NCI-H1048 (cell line): ENCODE measurements around the gene CAMK2N2.
"Not testable (repeated sequence)": the region's sequence is repeated elsewhere in the genome, so short reads cannot be mapped to it uniquely, and the experiment has no call there.

Source experiments
- DNase-seq: peaks from one replicate; lab custom pipeline; 2025; lab: John Stamatoyannopoulos, UW

CAMK2N2 gene

GRCh38 chr3:184272269-184272668 is 10.9 kb upstream of the CAMK2N2 start:
- DNase-seq, result no peak

DNA sequence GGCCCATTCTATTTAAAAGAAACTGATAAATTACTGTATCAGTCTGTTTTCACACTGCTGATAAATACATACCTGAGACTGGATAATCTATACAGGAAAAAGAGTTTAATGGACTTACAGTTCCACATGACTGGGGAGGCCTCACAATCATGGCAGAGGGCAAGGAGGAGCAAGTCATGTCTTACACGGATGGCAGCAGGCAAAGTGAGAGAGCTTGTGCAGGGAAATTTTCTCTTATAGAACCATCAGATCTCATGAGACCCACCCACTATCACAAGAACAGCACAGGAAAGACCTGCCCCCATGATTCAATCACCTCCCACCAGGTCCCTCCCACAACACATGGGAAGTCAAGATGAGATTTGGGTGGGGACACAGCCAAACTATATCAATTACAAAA is 5.9 kb upstream of the CAMK2N2 start:
- DNase-seq, result not testable (repeated sequence)

DNA sequence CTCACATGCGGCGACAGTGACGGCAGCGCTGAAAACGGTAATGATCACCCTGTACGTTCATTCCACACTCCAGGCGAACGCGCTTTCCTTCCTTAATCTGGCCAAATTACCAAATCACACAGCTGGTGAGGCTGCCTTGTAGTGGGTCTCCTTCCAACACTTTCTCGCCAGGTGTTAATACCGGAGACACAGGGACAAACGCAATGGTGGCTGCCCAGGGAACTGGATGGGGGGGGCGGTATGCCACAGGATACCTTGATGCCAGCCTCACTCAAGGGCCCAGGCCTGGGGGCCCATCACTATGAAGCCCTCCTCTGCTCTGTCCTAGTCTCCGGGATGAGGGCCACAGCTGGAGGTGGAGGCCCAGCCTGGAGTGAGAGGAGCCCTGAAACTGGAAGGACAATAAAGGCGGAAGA is 1.4 kb upstream of the CAMK2N2 start:
- DNase-seq, result no peak

- no peak for DNase-seq
These were observed 756 bp upstream of the CAMK2N2 start for GRCh38 chr3:184261854-184262763.

DNA sequence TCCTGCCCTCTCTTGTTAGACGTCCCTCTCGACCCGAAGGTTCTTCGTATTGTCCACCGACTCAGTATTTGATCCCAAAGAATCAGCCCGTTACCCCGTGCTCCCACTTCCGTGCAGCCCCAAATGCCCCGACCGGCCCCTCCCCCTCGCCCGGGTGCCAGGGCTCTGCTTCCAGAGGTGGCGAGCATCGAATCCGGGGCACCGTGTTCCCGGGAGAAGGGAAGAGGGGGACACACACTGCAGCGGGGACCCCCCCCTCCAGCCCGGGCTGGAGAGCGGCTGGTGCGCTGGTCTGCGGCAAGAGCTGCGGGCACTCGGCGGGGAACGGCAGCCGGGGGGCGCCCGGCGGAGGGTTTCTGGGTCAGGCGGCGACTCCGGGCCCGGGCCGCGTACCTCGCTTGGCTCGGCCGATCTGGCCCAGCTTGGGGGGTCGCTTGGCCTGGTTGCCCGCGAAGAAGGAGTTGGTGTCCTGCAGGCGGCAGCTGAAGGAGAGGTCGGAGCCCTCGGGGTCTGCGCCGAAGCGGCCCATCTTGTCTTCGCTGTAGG is 556 bp downstream of the CAMK2N2 start:
- DNase-seq, result no peak

GRCh38 chr3:184259878-184260723 is 1.3 kb downstream of the CAMK2N2 start:
- DNase-seq, result no peak

GRCh38 chr3:184259396-184259877 is 1.9 kb downstream of the CAMK2N2 start:
- no peak for DNase-seq

DNA sequence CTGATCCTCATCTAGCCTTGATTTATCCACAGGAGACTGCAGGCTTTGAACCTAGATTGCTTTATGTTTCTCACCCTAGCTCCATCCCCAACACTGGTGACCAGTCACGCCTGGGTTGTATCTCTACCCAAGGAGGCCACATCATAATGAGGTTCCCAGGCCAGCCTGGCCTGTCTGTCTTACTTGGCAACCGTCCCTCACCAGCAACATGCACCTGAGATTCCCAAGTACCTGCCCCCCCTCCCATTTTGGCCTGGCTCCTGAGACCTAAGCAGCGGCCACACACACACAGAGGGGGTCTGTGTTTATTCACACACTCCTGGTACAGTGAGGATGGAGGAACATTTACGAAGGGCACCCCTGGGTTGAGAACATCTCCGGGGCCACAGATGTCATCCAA is 2.4 kb downstream of the CAMK2N2 start:
- DNase-seq, result no peak

- no peak for DNase-seq
These were observed 4.1 kb downstream of the CAMK2N2 start for GRCh38 chr3:184257083-184257915.

DNA sequence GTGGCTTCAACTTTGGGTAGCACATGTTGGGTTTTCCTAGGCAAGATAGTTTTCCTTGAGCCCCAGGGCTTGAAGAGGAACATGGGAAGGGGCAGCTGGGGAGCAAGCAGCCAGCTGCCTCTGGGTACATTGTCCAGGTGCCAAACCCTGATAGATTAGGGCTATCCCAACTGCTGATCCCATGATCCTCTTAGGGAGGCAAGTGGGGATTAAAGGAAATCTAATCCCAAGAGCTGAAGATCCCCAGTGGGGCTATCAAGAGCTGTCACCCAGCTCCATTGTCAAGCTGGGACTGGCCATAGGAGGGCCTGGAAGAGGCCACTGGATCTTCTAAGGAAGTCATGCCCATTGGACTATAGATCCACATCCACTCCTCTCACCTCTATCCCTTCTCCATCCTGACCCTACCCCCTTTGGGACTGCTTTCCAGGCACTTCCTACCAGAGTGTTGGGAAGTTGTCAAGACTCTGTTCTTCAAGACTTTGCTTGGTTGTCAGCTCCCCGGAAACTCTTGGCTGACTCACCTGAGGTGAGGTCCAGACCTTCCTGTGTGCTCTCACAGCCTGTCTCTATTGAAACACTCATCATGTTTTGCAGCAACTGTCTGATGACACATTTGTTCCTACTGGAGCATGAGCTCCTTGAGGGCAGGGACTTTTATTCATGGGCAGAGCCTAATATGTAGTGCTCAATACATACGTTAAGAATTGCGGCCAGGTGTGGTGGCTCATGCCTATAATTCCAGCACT is 5.9 kb downstream of the CAMK2N2 start:
- no peak for DNase-seq

- DNase-seq, result peak; percentile 88
These were observed 11.1 kb downstream of the CAMK2N2 start for GRCh38 chr3:184250167-184250828.

DNA sequence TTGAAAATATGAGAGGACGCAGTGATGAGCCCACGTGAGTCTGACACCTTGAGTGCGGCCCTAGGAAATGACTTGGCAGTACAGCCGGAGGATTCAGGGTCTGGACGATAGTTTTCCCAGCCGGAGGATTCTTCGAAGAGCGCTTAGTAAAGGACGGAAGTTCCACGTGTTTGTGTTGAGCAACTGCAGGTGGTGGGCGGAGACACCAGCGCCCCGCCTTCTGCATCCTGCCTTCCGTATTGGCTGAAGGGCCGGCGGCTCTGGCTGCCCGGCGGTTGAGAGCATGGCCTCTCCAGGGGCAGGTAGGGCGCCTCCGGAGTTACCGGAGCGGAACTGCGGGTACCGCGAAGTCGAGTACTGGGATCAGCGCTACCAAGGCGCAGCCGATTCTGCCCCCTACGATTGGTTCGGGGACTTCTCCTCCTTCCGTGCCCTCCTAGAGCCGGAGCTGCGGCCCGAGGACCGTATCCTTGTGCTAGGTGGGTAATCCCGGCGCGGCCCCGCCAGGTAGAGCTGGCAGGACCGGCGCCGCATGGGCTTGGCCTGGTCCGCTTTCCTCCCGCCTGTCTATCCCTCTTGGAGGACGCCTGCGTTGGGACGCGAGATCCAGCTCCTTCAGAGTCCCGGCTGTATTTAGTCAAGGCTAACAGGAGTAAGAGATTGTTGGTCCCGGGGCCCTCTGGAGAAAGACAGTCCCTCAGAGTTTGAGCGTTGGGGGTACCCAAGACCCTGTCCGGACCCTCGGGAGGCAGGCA is 11.8 kb downstream of the CAMK2N2 start, which contains the start of gene EEF1AKMT4:
EEF1AKMT4 (plus strand) TSS at position 261 of the 755 bp plus-strand sequence; CDS start at position 284, 23 bp downstream.
- peak; percentile 81 for DNase-seq

GRCh38 chr3:184248454-184249411 is 12.6 kb downstream of the CAMK2N2 start, which contains the start of gene ALG3:
TSS of gene ALG3 (minus strand) at chr3:184248962. CDS start at chr3:184248940, 22 bp downstream.
- peak; percentile 69 for DNase-seq

DNA sequence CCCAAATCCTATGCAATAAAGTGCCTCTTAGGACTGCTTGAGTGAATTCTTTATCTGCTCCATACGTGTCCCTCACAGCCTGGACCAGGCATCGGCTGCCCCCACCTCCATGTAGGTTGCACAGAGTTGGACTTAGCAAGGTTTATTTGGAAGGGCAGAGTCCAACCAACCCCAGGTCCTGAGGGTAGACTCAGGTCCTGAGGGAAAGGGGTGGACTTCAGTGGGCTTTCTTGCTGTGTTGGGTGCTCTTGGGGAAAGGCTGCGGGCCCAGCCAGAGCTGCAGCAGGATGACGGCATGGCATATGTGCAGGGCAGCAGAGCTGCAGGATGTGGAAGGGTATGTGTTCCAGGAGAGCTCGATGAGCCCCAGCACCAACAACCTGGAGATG is 19.1 kb downstream of the CAMK2N2 start:
- DNase-seq, result no peak

DNA sequence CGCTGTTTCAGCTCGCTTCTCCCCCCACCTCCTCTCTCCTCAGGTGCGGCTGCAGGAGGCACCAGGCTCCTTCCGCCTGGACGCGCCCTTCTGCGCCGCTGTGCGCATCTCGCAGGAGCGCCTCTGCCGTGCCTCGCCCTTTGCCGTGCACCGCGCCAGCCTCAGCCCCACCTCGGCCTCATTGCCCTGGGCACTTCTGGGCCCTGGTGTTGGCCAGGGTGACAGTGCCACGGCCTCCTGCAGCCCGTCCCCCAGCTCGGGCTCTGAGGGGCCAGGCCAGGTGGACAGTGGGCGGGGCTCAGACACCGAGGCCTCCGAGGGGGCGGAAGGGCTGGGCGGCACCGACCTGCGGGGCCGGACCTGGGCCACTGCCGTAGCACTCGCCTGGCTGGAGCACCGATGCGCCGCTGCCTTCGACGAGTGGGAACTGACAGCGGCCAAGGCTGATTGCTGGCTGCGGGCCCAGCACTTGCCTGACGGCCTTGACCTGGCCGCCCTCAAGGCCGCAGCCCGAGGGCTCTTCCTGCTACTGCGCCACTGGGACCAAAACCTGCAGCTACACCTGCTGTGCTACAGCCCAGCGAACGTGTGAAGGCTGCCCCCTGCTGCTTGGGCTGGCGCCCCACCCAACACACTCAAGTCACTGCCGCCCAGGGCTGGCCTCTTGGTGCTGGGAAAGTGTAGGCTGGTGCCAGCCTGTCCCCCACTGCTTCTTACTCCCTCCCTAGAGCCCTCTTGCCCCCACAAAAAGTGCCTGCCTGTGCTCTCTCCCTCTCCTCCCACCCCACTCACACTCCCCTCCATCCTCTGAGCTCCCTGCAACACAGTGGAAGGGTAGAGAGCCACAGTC is 19.7 kb downstream of the CAMK2N2 start:
- DNase-seq, result no peak

DNA sequence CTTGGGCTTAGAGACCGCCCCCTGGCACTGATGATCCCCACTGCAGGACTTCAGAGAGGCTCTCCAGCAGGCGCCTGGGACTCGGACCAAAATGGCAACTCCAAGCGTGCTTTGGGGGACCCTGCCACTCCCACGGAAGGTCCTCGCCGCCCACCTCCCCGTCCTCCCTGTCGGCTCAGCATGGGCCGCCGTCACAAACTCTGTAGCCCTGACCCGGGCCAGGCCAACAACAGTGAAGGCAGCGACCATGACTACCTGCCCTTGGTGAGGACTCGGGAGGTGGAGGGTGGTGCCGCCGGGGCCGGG is 20.3 kb downstream of the CAMK2N2 start:
- DNase-seq, result no peak

GRCh38 chr3:184240384-184241140 is 20.8 kb downstream of the CAMK2N2 start:
- no peak for DNase-seq
